GM12878 (cell line): ENCODE data around the gene MDC1. TPM values are rescaled to one million over a fixed set of nuclear protein-coding genes. Genes with fewer than 3 reads are reported as not detected.

ENCODE experiments used
- ATAC-seq: fragments of 200-7000 bp; cut with Tn5 transposase; 3 replicates; pipeline ENCODE4 v1.9.1; 2020; ENCODE audit warnings: mild to moderate bottlenecking, moderate library complexity
- BruUV-seq: library from RNA; stranded (reverse); fragments of 400-500 nt; replicated peaks from 2 replicates; lab custom pipeline; 2021; lab: Mats Ljungman, UMichigan
- CTCF ChIA-PET: fragments of 300-600 bp; sonication (Branson Sonifier 250); formaldehyde crosslinking; extraction: SDS; loops from one replicate; lab custom pipeline; 2021; ENCODE audit warnings: inconsistent platforms; lab: Yijun Ruan, JAX
- POLR2A ChIA-PET: fragments of 350-600 bp; formaldehyde crosslinking; extraction: SDS; loops from one replicate; lab custom pipeline; 2021; ENCODE audit warnings: inconsistent platforms; lab: Charles Lee
- RAD21 ChIA-PET: fragments of 300-600 bp; sonication (Branson Sonifier 250); formaldehyde crosslinking; loops from one replicate; lab custom pipeline; 2023; ENCODE audit warnings: antibody characterized with exemption; ENCODE audit not compliant: unreplicated experiment; lab: Charles Lee
- SMC1A ChIA-PET: fragments of 300-600 bp; sonication (Branson Sonifier 250); formaldehyde crosslinking; loops from one replicate; lab custom pipeline; 2023; ENCODE audit not compliant: unreplicated experiment, uncharacterized antibody; lab: Charles Lee
- DNase-seq: peaks from one replicate; pipeline ENCODE4 v3.0.0-alpha.2; 2011; ENCODE audit warnings: low read depth, low spot score
- FAIRE-seq: peaks from 3 replicates; lab custom pipeline; 2011; peaks lifted over from hg19 to GRCh38; lab: Jason Lieb, UNC
- H2AFZ ChIP-seq: 2 replicates; pipeline ENCODE4 v1.6.0; 2011; ENCODE audit warnings: low read depth, low read length, control low read depth; ENCODE audit not compliant: control insufficient read depth
- H3K27ac ChIP-seq: 2 replicates; pipeline ENCODE4 v1.5.1; 2011; ENCODE audit warnings: control low read depth; ENCODE audit not compliant: control insufficient read depth, insufficient read depth
- H3K27me3 ChIP-seq, 2 experiments: replicated peaks in 1 of 2; 2 replicates each; pipeline versions ENCODE4 v1.6.0 to v1.6.1; 2011; ENCODE audit warnings: low read length in 1 of 2; ENCODE audit not compliant: control insufficient read depth in 2 of 2, insufficient read depth in 2 of 2
- H3K36me3 ChIP-seq, 2 experiments: 2 replicates each; pipeline ENCODE4 v1.5.1; 2011; ENCODE audit warnings: low read length in 1 of 2; ENCODE audit not compliant: control insufficient read depth in 2 of 2, insufficient read depth in 2 of 2
- H3K4me1 ChIP-seq: 2 replicates; pipeline ENCODE4 v1.6.1; 2011; ENCODE audit warnings: mild to moderate bottlenecking, low read length, moderate library complexity, mixed read lengths; ENCODE audit not compliant: control insufficient read depth, insufficient read depth
- H3K4me2 ChIP-seq: 2 replicates; pipeline ENCODE4 v1.6.0; 2011; ENCODE audit warnings: control low read depth; ENCODE audit not compliant: control insufficient read depth, insufficient read depth
- H3K4me3 ChIP-seq: fragments of 200-600 bp; sonication (generic); 2 replicates; pipeline ENCODE4 v1.5.1; 2016
- H3K79me2 ChIP-seq: 2 replicates; pipeline ENCODE4 v1.6.0; 2011; ENCODE audit warnings: low read length; ENCODE audit not compliant: control insufficient read depth, insufficient read depth
- H3K9ac ChIP-seq: 2 replicates; pipeline ENCODE4 v1.8.0; 2011; ENCODE audit warnings: low read length, control low read depth, mixed read lengths; ENCODE audit not compliant: control insufficient read depth, insufficient read depth
- H3K9me3 ChIP-seq: replicated peaks from 3 replicates; pipeline ENCODE4 v1.5.1; 2011; ENCODE audit warnings: mild to moderate bottlenecking, low read length; ENCODE audit not compliant: control insufficient read depth, insufficient read depth
- H4K20me1 ChIP-seq: 2 replicates; pipeline ENCODE4 v1.6.0; 2011; ENCODE audit not compliant: control insufficient read depth, insufficient read depth
- BACH1 ChIP-seq: fragments of 450-650 bp; IDR thresholded peaks from 2 replicates; pipeline ENCODE4 v1.6.1; 2017; ENCODE audit warnings: mild to moderate bottlenecking, borderline replicate concordance
- BMI1 ChIP-seq: fragments of 450-650 bp; IDR thresholded peaks from 2 replicates; pipeline ENCODE4 v1.6.1; 2016; ENCODE audit warnings: mild to moderate bottlenecking, moderate library complexity, borderline replicate concordance
- BRCA1 ChIP-seq: IDR thresholded peaks from 2 replicates; pipeline ENCODE4 v1.6.1; 2011; ENCODE audit warnings: low read depth, low read length, improper control_type of control experiment
- CBFB ChIP-seq: IDR thresholded peaks from 2 replicates; pipeline ENCODE4 v1.6.1; 2016; ENCODE audit warnings: antibody characterized with exemption, low read depth
- DPF2 ChIP-seq: fragments of 450-650 bp; IDR thresholded peaks from 2 replicates; pipeline ENCODE4 v1.6.1; 2017; ENCODE audit warnings: mild to moderate bottlenecking
- EED ChIP-seq: sonication (generic); IDR thresholded peaks from 2 replicates; pipeline ENCODE4 v1.6.1; 2016; ENCODE audit warnings: antibody characterized with exemption, low read depth
- EGR1 ChIP-seq, 2 experiments: IDR thresholded peaks; 1 replicate in 1 of 2; 2 replicates in 1 of 2; pipeline ENCODE4 v1.6.1; 2011 to 2012; ENCODE audit warnings: low read depth in 2 of 2, low read length in 2 of 2, borderline replicate concordance in 1 of 2, mild to moderate bottlenecking in 1 of 2, moderate library complexity in 1 of 2
- IKZF1 ChIP-seq: fragments of 450-650 bp; conservative IDR thresholded peaks from 2 replicates; pipeline ENCODE4 v1.6.1; 2017; ENCODE audit warnings: antibody characterized with exemption, mild to moderate bottlenecking
- MYC ChIP-seq: IDR thresholded peaks from 2 replicates; pipeline ENCODE4 v1.6.1; 2011; ENCODE audit warnings: mild to moderate bottlenecking, low read length, moderate library complexity, inconsistent platforms; ENCODE audit not compliant: insufficient read depth, insufficient replicate concordance, insufficient read length, severe bottlenecking
- NR2C1 ChIP-seq: fragments of 450-650 bp; IDR thresholded peaks from 2 replicates; pipeline ENCODE4 v1.6.1; 2017; ENCODE audit warnings: antibody characterized with exemption, mild to moderate bottlenecking, moderate library complexity
- POLR2AphosphoS5 ChIP-seq: IDR thresholded peaks from 2 replicates; pipeline ENCODE4 v1.6.1; 2011; ENCODE audit warnings: mild to moderate bottlenecking, low read length, inconsistent platforms
- SIX5 ChIP-seq: IDR thresholded peaks from 2 replicates; pipeline ENCODE4 v1.6.1; 2011; ENCODE audit warnings: mild to moderate bottlenecking, low read depth, low read length, moderate library complexity; ENCODE audit not compliant: severe bottlenecking
- SMARCA5 ChIP-seq: fragments of 450-650 bp; IDR thresholded peaks from 2 replicates; pipeline ENCODE4 v1.6.1; 2017; ENCODE audit warnings: mild to moderate bottlenecking
- STAT1 ChIP-seq: fragments of 450-650 bp; conservative IDR thresholded peaks from 2 replicates; pipeline ENCODE4 v1.6.1; 2014; ENCODE audit warnings: antibody characterized with exemption, mild to moderate bottlenecking
- TCF7 ChIP-seq: IDR thresholded peaks from 2 replicates; pipeline ENCODE4 v1.6.1; 2014; ENCODE audit warnings: antibody characterized with exemption, borderline replicate concordance
- YY1 ChIP-seq: IDR thresholded peaks from 2 replicates; pipeline ENCODE4 v1.6.1; 2011; ENCODE audit warnings: low read depth, mild to moderate bottlenecking, low read length
- ZSCAN29 ChIP-seq: fragments of 450-650 bp; IDR thresholded peaks from 2 replicates; pipeline ENCODE4 v1.6.1; 2017; ENCODE audit warnings: mild to moderate bottlenecking, moderate library complexity
- WGBS: methylation state at CpG from one replicate; pipeline ENCODE4 v1.1.6; 2016; ENCODE audit warnings: low lambda C conversion rate; ENCODE audit not compliant: insufficient replicate concordance, insufficient coverage; ENCODE audit errors: missing lambda C conversion rate; 5-methylcytosine and 5-hydroxymethylcytosine counted together
- in situ Hi-C: fragments of 300-500 bp; cut with MboI; formaldehyde crosslinking; loops from 9 replicates; pipeline ENCODE4 v1.14.3; 2018; ENCODE audit warnings: mixed read lengths
- intact Hi-C: fragments of 100-400 bp; cut with micrococcal nuclease; formaldehyde crosslinking; loops from one replicate; pipeline ENCODE4 v1.14.2; 2022; ENCODE audit not compliant: unreplicated experiment
- polyA plus RNA-seq, 11 experiments: library from polyadenylated mRNA; depleted of rRNA in 4 of 11; unstranded in 6 of 11; stranded (reverse) in 5 of 11; fragments of >200 nt; fragmentation: Nextera tagmentation in 4 of 11; fragmentation: Illumina TruSeq in 1 of 11; extraction: Ambion mirVana in 4 of 11; extraction: Trizol in 1 of 11; gene quantifications; 1 replicate in 1 of 11; 2 replicates in 10 of 11; pipeline versions ENCODE4 v1.2.1 to v1.2.3, GENCODE V29; 2011 to 2016; ENCODE audit warnings: inconsistent platforms in 2 of 11, missing spikeins in 2 of 11, low read depth in 1 of 11
- total RNA-seq, 4 experiments: library from RNA; depleted of rRNA in 3 of 4; stranded (reverse); fragments of >200 nt in 3 of 4; fragmentation: Illumina TruSeq in 1 of 4; extraction: Trizol in 1 of 4; gene quantifications; 2 replicates each; pipeline versions ENCODE4 v1.2.1 to v1.2.3, GENCODE V29; 2013 to 2021
- TF ChIP-seq, protein P1 (sequence below), 3 experiments: IDR thresholded peaks in 2 of 3; conservative IDR thresholded peaks in 1 of 3; 2 replicates each; pipeline ENCODE4 v1.5.1; 2011; ENCODE audit warnings: low read depth in 3 of 3, low read length in 3 of 3, mild to moderate bottlenecking in 3 of 3, control low read depth in 2 of 3, moderate library complexity in 2 of 3, inconsistent platforms in 1 of 3, mixed read lengths in 1 of 3; ENCODE audit not compliant: control insufficient read depth in 2 of 3, insufficient read depth in 1 of 3; ENCODE audit errors: extremely low read depth in 1 of 3
- TF ChIP-seq, protein P2 (sequence below): IDR thresholded peaks from 2 replicates; pipeline ENCODE4 v1.6.1; 2011; ENCODE audit warnings: mild to moderate bottlenecking, low read depth, low read length, moderate library complexity; ENCODE audit not compliant: insufficient replicate concordance

The MDC1 gene
- total and polyA plus RNA-seq, 10 of the 15 experiments (the other 5 are each of a cell fraction or from before 2014, with no cell fraction given), result 5.1 to 62.5 (median 22.4) TPM

- ATAC-seq, result peak; percentile 1; the same call in 1 of the 3 replicates
- peaks cover 78% of the 10 kb centered on the region for H3K79me2 ChIP-seq
- ChIA-PET CTCF (interaction anchor here (0.7 to 4.8 kb wide), 11 partner anchors 8 to 234 kb away, joined by 3 to 64 read pairs (median 14); partner anchors contain the start of genes DHX16, MDC1 and TUBB), POLR2A (interaction anchor here (0.5 to 6.1 kb wide), 14 partner anchors 8 to 196 kb away, joined by 3 to 167 read pairs (median 9); partner anchors contain the start of genes DHX16, MDC1, MRPS18B and PPP1R10), RAD21 (interaction anchor here (0.7 to 6.4 kb wide), 8 partner anchors 9 to 226 kb away, joined by 3 to 114 read pairs (median 4); partner anchors contain the start of genes DHX16, MDC1, TUBB and VARS2), SMC1A (interaction anchor here (0.9 to 6.9 kb wide), 12 partner anchors 9 to 133 kb away, joined by 3 to 73 read pairs (median 5); partner anchors contain the start of genes MDC1, MRPS18B and PPP1R10)
- H3K4me1 ChIP-seq, result peaks cover 15% of the 10 kb centered on the region
- WGBS, result 1% methylated on average over 21 of the region's 22 CpGs
- no peak for FAIRE-seq
- no peaks in the 10 kb centered on the region for H3K36me3 ChIP-seq
- no peaks in the 10 kb centered on the region for H3K9me3 ChIP-seq
- no peaks in the 10 kb centered on the region for H4K20me1 ChIP-seq
- peak overlapping the region; percentile 75 for H3K9ac ChIP-seq
- H3K4me2 ChIP-seq, result peak overlapping the region; percentile 69
- H3K4me3 ChIP-seq, result peak overlapping the region; percentile 100
- in situ Hi-C loops, result no loop called here
- BruUV-seq, result TSS peak; percentile 78
- H3K27me3 ChIP-seq, result no peaks in the 10 kb centered on the region
- peak overlapping the region; percentile 96 for H3K27ac ChIP-seq
- H2AFZ ChIP-seq, result no peak overlapping the region
- DNase-seq, result no peak
- intact Hi-C loops, result loop anchor here (1.0 to 2.0 kb wide), 2 partner anchors 29 to 71 kb away; partner anchors contain the start of gene MDC1
- TF ChIP-seq NR2C1 (no peak), SIX5 (no peak), CBFB (no peak), TCF7 (no peak), STAT1 (0 out of 2 replicates have a peak, but pooled peaks have one; percentile 55), ZSCAN29 (no peak), BRCA1 (no peak), EGR1 (IDR thresholded peaks at IDR 0.05; ENCODE audit: borderline replicate concordance in 1 of 2, low read depth in 2 of 2, low read length in 2 of 2) (peak in 1 of 2 experiments; percentile 36; a peak in 1 of 3 replicates), IKZF1 (peak; percentile 67), SMARCA5 (peak; percentile 61), BMI1 (no peak), DPF2 (peak; percentile 10; the same call in 1 of the 2 replicates), POLR2AphosphoS5 (peak; percentile 35), BACH1 (no peak), MYC (no peak), YY1 (no peak), EED (no peak)
- TF ChIP-seq, protein P1, sequence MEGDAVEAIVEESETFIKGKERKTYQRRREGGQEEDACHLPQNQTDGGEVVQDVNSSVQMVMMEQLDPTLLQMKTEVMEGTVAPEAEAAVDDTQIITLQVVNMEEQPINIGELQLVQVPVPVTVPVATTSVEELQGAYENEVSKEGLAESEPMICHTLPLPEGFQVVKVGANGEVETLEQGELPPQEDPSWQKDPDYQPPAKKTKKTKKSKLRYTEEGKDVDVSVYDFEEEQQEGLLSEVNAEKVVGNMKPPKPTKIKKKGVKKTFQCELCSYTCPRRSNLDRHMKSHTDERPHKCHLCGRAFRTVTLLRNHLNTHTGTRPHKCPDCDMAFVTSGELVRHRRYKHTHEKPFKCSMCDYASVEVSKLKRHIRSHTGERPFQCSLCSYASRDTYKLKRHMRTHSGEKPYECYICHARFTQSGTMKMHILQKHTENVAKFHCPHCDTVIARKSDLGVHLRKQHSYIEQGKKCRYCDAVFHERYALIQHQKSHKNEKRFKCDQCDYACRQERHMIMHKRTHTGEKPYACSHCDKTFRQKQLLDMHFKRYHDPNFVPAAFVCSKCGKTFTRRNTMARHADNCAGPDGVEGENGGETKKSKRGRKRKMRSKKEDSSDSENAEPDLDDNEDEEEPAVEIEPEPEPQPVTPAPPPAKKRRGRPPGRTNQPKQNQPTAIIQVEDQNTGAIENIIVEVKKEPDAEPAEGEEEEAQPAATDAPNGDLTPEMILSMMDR (IDR thresholded peaks at IDR 0.05 in 2 of 3, conservative IDR thresholded peaks at IDR 0.05 in 1 of 3; ENCODE audit: control insufficient read depth in 2 of 3, extremely low read depth in 1 of 3, insufficient read depth in 1 of 3, low read depth in 3 of 3, low read length in 3 of 3), result 0 out of 6 replicates have a peak, but pooled peaks of 1 of the 3 experiments have one; percentile 2
- TF ChIP-seq, protein P2, sequence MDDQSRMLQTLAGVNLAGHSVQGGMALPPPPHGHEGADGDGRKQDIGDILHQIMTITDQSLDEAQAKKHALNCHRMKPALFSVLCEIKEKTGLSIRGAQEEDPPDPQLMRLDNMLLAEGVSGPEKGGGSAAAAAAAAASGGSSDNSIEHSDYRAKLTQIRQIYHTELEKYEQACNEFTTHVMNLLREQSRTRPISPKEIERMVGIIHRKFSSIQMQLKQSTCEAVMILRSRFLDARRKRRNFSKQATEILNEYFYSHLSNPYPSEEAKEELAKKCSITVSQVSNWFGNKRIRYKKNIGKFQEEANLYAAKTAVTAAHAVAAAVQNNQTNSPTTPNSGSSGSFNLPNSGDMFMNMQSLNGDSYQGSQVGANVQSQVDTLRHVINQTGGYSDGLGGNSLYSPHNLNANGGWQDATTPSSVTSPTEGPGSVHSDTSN, result no peak
Measured at GRCh38 chr6:30687659-30688431, 29.2 kb downstream of the MDC1 start.
